ENCODE data around the gene TMUB2.

The TMUB2 gene

DNA sequence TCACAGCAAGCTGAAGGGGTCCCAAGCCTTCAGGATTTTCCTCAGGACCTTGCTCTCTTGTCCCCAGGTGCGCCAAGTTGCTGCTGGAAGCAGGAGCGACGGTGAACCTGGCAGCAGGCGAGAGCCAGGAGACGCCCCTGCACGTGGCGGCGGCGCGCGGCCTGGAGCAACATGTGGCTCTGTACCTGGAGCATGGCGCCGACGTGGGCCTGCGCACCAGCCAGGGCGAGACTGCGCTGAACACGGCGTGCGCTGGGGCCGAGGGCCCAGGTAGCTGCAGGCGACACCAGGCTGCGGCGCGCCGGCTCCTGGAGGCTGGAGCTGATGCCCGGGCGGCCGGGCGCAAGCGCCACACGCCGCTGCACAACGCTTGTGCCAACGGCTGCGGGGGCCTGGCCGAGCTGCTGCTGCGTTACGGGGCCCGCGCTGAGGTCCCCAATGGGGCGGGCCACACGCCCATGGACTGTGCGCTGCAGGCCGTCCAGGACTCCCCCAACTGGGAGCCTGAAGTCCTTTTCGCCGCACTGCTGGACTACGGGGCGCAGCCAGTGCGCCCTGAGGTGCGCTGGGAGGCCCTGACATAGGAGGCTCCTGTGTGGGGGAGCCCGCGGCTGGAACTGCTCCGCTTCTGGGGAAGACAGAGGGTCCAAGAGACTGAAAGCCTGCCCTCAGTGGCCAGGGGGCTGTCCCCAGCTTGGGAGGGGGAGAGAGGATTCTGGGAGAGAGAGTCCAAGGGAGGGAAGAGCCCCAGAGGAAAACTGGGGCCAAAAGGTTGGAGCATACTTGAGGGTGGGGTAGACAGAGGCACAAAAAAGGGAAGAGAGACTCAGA is 9.9 kb upstream of the TMUB2 start:
- no peak for DNase-seq

GRCh38 chr17:44177640-44178039 is 9.1 kb upstream of the TMUB2 start:
- DNase-seq: no peak

DNA sequence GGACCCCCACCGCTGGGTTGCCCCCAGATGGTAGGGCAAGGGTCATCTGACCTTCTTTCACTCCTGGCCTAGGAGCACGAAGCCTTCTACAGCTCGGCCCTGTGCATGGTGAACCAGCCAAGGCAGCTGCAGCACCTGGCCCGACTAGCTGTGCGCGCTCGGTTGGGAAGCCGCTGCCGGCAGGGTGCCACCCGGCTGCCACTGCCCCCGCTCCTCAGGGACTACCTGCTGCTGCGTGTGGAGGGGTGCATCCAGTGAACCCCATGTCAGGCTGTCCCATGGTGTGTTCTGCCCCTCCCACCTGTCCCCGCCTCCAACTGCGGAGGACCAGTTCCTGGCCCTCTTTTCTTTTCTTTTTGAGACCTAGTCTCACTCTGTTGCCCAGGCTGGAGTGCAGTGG is 8.6 kb upstream of the TMUB2 start:
- no peak for DNase-seq

GRCh38 chr17:44183024-44183423 is 3.7 kb upstream of the TMUB2 start:
- DNase-seq: no peak

- no peak for DNase-seq
These were observed 2.5 kb upstream of the TMUB2 start for GRCh38 chr17:44184212-44184810.

- DNase-seq: peak in 4 of 56 donors; percentile 84 to 86 (median 84)
These were observed 543 bp downstream of the TMUB2 start for GRCh38 chr17:44187131-44187899.

DNA sequence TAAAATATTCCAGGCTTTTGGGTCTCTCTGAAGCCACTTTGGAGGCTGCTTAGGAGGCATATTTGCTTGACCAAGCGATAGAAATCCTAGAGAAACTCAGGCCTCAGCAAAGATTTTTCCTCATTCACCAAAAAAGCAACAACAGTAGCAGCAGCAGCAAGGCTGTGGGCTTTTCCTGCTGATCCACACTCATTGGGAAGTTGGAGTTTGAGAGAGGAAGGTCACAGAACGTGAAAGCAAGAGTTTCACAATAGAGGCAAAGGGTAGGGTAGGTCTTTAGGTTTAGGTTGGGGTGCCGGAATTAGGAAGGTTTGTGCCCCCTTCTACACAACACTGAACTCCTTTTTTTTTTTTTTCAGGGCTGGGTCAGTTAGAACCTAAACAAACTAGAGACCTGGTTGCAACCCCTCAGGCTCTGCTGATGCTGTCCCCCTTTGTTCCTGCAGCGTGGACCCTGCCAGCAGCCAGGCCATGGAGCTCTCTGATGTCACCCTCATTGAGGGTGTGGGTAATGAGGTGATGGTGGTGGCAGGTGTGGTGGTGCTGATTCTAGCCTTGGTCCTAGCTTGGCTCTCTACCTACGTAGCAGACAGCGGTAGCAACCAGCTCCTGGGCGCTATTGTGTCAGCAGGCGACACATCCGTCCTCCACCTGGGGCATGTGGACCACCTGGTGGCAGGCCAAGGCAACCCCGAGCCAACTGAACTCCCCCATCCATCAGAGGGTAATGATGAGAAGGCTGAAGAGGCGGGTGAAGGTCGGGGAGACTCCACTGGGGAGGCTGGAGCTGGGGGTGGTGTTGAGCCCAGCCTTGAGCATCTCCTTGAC is 2.0 kb downstream of the TMUB2 start:
- DNase-seq: no peak

GRCh38 chr17:44190481-44190880 is 3.7 kb downstream of the TMUB2 start:
- no peak for DNase-seq

DNA sequence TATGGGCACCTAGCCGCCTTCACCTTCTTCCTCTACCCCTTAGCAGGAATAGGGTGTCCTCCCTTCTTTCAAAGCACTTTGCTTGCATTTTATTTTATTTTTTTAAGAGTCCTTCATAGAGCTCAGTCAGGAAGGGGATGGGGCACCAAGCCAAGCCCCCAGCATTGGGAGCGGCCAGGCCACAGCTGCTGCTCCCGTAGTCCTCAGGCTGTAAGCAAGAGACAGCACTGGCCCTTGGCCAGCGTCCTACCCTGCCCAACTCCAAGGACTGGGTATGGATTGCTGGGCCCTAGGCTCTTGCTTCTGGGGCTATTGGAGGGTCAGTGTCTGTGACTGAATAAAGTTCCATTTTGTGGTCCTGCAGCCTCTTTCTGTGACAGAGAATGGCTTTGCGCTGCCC is 4.6 kb downstream of the TMUB2 start:
- no peak for DNase-seq

GRCh38 chr17:44191941-44192496 is 5.2 kb downstream of the TMUB2 start:
- no peak for DNase-seq

DNA sequence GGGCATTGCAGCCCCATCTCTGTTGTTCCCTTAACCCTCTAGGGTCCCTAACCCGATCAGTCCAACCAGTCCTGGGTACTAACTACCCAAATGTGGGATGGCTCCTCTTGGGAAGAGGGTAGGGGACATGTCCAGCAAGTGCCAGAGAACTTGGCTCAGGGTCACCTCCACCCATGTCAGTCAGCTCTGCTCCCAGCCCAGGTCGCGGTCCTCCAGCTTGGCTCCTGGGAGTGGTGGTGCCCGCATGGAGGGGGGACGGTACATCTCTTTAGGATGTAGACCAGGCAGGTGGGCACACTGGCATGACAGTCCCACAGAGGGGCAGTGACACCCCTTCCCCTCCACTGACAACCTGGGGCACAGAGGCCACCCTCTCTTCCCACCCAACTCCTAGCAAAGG is 6.0 kb downstream of the TMUB2 start:
- DNase-seq: no peak

DNA sequence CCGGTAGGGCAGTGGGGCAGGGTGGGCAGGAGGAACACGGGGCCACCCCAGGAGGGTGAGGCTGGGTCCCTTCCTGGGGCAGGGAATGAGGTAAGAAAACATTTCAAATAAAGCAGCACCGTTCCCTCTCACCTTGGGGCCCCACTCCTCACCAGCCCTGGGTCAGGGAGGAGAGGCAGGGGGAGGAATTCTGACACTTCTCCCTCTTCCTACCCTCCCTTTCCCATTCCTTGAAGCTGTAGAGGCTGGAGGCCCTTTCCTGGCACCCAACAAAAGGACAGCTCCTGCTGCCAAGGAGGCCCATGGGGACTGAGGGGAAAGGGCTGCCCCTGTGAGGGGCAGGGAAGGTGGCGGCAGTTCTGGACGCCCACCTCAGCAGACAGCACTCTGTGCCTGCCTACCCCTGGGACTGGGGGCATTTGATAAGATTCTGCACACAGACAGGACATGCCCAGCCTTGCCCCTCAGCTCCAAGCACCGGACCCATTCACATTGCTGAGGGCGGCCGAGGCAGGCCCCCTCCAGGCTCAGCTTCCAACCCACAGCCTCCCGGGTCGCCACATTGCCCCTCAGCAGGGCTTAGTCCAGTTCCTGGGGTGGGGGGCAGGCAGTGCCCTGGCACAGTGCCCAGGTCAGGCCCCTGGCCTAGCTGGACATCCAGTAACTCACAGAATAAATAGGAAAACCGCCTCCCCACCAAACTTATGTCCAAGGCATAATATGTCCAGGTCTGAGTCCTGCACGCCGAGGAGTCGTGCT is 6.7 kb downstream of the TMUB2 start:
- no peak for DNase-seq

DNA sequence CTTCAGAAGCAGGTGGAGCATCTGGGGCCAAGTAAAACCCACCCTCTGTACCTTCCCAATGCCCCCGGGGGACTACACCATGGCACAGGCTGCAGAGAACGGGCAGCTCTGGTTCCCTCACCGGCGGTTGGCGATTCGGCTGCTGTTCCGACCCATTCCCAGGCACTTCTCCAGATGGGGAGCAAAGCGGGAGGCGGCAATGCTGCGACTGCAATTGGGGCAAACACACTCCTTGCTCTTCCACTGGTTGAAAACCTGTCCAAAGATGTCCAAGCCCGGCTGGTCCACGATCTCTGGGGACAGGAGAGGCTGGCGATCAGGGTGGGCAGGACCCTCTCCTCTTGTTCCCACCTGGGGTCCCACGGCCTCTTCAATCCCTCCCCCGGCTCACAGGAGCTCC is 10.3 kb downstream of the TMUB2 start:
- DNase-seq: no peak

- peak in 17 of 56 donors; percentile 10 to 53 (median 39) for DNase-seq
These were observed 11.4 kb downstream of the TMUB2 start for GRCh38 chr17:44197980-44198720.

GRCh38 chr17:44198721-44199552 is 12.2 kb downstream of the TMUB2 start:
- peak in 33 of 56 donors; percentile 16 to 67 (median 45) for DNase-seq

GRCh38 chr17:44199553-44200477 is 13.0 kb downstream of the TMUB2 start, which contains the start of gene ATXN7L3:
TSS of gene ATXN7L3 (minus strand) at chr17:44199884. CDS start at chr17:44198070, 1,814 bp downstream.
- DNase-seq: peak; percentile 41 to 98 (median 94)

All from nucleus accumbens (tissue), 56 donors.